Anterior cingulate cortex (tissue), 58 donors: ENCODE results near the gene VWF.
A peak's percentile ranks its signal among the peaks of the same experiment; 100 is the strongest.
"Not testable (repeated sequence)": the region's sequence is repeated elsewhere in the genome, so short reads cannot be mapped to it uniquely, and the experiment has no call there.

Experiments
- DNase-seq, 58 donors: peaks; one replicate each; lab custom pipeline; 2025; lab: John Stamatoyannopoulos, UW

The VWF gene

DNA sequence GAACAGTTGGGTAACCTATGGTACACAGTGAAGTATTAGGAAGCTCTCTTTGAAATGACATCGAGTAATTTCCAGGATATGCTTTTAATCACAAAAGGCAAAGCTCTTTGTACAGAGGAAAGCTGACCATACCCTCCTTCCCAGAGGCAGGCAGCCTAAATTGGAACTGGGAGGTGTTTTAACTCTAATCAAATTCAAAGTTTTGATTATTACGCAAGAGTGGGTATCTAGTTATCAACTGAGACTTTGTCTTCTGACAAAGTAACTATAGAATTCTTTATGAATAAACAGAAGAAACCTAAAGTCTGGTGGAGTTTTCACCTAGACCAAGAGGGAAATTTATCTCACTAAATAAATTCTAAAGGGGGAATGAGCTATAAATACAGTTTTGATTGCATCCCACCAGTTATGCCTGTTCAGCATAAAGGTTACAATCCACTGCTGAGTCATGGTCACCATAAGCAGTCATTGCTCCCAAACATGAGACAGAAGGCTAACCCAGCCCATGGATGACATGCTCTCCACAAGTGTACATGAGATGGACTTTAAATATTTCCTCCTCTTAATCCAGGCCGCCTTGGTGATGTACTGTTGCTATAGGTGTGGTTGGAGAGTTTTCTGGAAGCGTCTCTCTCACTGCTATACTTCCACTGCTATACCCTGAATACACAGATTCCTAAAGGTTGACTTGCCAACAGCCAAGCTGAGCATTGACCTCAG lies 113.7 kb downstream of the VWF start:
- not testable (repeated sequence) for DNase-seq

DNA sequence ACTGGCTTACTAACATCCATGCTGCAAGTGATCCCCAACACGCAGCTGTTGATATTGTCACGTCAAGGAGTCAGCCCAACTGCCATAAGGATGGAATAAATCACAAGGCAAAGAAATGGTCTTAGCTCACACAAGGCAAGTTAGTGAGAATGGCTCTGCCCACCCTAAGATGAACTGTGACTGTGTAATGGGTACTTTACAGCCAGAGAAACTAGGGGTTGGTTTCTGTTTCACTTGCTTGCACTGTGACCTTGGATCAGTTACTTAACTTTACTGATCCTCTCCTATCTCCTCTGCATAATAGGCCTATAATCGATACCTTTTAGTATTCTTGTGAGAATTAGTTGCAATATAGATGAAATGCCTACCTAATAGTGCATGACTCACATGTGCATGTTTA lies 127.2 kb downstream of the VWF start:
- no peak for DNase-seq

DNA sequence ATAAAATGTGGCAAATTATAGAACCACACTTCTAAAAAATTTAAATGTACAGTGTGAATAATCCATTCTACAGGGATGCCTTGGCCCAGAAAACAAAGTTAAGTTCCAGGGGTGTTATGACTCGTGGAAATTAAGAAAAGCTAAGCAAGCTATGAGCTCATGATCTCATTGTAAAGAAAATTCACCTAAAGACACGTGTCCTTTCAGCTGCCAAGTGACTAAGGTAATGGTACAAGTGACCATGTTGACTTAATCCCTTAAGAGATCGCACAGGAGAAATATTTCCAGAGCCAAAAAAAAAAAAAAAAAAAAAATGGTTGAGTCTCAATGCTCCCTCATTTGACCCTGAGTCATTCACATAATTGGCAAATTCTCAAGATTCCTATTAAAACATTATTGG lies 128.0 kb downstream of the VWF start:
- DNase-seq: no peak

DNA sequence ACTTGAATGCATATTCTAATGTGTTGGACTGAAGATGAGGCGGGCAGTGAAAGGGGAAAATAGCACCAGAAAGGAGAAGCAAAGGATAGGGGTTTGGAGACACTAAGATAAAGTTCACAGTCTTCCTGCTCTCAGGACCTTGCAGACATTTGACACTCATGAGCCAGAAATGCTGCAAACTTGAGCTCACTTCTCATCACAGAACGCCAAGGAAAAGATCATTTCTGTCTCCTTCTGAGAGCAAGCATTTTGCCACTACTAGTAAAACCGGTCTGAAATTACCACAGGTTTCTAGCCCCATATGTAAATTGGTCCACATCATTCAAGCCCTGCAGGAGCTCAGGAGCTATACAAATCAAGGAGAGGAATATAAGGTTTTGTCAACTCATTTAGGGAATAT lies 134.8 kb downstream of the VWF start:
- DNase-seq: no peak

DNA sequence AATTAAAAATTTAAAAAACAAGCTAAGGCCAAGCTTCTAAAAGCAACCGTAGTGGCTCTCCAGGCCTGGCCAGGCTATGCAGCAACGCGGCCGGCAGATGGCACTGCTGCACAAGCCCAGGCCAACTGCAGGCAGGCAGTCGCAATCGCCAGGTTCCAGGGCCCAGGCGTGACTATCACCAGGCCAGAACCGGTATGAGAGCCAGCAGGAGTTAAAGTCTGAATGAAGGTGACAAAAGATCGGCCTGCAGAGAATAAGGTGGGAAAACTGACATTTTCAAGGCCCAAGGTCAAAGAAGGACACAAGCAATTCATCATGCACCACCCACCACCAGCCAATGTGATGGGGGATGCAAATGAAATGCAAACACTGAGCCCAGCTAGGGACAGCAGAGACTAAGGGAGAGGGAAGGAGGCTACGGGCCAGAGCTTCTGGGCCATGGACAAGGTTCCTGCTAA lies 135.8 kb downstream of the VWF start:
- DNase-seq: peak in 56 of 58 donors; percentile 9 to 88 (median 58)

DNA sequence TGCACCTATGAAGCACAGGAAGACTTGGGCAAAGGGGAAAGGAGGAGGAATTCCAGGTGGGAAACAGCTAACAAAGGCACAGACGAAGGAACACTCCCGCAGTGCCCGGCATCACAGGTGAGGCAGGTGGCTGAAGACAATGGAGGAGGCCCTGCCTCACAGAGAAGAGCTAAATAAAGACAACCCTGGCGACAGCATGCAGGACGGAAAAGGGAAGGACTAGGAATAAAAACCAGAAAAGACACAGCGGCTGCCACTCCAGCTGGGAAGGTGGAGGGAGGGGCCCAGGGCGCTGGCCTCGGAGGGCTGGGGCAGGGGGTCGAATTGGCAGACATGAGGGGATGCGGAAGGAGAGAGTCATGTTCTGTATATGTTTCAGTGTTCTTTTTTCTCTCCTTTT lies 136.4 kb downstream of the VWF start:
- no peak for DNase-seq

DNA sequence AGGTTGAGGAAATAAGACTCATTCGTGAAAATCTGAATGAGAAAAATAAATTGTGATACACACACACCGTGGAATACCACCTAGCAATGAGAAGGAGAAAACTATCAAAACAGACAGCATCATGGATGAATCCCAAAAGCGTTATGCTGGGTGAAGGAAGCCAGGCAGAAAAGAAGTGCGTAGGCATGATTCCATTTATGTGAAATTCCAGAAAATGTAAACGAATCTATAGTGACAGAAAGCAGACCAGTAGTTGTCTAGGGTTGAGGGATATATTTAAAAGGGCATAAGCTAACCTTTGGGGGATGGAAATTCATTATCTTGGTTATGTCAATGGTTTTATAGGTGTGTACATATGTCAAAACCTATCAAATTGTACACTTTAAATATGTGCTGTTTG lies 136.9 kb downstream of the VWF start:
- DNase-seq: no peak

DNA sequence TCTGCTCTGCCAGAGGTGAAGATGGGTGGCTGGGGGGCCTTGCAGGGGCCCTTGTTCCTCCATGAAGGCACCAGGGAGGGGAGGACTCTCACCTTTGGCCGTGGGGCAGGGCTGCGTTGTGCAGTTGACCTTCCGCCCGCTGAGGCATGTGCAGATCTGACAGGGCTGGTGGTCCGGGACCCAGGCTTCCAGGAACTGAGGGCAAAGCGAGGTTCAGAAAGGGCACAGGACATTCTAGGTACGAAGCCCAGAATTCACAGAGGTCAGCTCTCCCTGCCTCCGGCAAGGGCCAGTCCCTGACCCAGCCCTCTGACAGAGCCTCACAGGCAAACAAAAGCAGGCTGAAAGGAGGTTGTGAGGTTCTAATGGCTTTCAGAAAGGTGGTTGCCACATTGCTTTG lies 139.0 kb downstream of the VWF start:
- no peak for DNase-seq

DNA sequence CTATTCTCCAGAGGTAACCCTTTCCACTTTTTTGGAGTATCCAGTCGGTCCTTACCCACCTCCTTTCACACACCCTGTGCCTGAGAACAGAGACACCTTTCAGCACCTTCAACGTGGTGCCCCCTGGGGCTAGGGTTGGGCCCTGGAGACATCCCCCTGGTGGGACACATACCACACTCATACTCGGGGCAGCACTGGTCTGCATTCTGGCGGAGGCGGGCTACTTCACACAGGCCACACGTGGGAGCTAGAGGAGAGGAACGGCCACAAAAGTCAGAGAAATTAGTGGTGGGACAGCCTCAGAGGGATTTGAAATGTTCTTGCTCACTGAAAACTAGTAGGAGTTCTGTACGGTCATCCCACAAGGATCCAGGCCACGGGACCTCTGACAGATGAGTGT lies 139.6 kb downstream of the VWF start:
- DNase-seq: no peak

DNA sequence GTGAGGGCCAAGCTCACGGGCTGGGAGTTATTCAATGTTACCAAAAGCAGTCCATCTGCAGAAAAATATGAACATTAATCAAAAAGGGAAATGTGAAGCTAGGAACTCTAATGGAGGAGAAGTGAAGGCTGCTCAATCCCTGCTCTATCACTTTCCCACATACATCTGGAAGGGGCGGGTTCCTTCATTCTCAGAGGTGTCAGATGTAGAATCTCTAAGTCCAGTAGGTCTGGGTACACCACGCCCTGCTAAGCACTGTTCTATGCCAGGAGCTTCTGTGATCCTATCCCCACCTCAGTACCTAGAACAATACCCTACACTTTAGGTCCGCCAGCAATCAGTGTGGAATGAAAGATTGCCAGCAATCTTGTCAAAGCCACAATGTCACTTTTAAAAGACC lies 142.4 kb downstream of the VWF start:
- no peak for DNase-seq

DNA sequence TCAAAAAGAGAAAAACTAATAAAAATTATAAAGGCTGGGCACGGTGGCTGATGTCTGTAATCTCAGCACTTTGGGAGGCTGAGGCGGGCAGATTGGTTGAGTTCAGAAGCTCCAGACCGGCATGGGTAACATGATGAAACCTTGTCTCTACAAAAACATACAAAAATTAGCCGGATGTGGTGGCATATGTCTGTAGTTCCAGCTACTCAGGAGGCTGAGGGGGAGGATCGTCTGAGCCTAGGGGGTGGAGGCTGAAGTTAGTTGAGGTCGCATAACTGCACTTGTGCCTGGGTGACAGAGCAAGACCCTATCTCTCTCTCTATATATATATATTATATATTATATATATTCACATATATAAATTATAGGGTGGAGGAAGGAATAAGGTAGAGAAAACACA lies 146.9 kb downstream of the VWF start:
- DNase-seq: no peak

DNA sequence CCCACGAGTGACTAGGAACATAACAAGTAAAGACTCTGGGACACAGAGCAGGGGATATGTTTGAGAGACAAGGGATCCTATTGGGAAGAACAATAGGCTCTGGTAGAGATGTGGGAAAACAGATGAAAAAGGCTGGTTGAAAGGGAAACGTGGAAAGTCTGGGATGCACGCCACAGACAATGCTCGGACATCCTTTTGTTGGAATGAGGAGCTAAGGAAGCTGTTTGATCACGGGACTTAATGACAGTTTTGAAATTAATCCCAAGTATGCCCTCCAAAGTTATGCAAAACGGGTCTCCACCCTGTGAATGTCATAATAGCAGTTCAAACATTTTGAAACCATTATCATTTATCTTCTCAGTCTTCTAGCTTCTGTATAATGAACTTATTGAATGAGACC lies 147.8 kb downstream of the VWF start:
- DNase-seq: no peak

DNA sequence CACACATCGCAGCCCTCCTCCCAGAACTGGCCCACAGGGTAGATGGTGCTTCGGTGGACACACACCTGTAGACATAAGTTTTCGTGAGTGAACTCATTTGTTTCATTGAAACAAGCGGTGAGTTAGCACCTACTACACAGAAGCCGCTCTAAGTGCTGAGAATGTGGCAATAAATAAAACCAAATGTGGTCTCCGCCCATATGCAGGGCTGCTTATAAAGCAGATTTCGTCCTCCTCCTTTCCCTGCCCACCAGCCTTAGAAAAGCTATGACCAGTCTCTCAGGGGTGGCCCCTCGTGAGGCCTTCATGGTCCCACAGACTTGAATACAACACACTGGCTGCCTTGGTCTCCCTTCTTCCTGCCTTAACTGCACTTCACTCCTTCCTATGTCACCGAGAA lies 148.3 kb downstream of the VWF start:
- no peak for DNase-seq

DNA sequence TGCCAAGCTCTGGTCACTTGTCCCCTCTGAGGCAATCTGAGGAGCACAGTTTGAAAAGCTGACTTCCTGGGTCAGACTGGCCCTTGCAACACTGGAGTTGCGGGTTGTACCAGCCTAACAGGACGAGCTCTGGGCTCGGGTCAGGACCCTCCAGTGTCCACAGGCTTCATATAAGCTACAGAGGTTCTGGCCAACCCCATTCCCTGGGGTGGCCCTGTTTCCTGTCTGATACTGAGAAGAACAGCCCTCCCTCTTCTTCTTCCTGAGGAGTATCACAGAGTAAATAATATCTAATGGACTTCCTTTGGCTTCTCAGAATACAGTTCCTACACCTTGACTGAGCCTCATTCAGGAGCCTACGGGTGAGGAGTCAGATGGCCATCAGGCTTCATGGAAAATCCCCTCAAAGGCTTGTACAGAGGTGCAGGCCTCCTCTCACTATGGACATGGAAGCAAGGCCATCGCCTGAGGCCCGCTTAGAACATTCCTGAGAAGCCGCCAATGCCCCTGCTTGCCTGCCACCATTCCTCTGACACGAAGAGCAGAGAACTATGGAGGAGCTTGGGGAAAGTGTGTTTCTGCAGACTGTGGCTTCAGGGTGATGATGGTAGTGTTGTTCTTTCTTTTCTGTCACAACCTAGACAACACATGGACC lies 150.9 kb downstream of the VWF start:
- DNase-seq: no peak

DNA sequence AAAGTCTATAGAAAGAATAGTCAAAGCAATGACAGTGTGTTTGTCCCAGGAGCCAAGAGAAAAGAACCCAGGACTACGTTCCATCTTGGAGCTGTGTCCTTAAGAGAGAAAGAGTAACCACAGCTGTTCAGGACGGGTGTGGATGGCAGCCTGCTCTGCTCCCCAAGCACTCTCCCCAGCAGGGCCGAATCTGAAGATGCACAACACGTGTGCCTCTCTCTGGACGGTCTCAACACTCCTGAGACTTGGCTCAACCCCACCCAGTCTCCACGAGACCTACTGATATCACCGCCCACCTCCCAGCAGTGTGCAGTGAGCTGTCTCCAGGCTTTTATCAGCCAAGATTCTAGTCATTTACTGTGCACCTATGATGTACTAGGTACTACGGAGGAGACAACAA lies 152.1 kb downstream of the VWF start:
- DNase-seq: no peak

DNA sequence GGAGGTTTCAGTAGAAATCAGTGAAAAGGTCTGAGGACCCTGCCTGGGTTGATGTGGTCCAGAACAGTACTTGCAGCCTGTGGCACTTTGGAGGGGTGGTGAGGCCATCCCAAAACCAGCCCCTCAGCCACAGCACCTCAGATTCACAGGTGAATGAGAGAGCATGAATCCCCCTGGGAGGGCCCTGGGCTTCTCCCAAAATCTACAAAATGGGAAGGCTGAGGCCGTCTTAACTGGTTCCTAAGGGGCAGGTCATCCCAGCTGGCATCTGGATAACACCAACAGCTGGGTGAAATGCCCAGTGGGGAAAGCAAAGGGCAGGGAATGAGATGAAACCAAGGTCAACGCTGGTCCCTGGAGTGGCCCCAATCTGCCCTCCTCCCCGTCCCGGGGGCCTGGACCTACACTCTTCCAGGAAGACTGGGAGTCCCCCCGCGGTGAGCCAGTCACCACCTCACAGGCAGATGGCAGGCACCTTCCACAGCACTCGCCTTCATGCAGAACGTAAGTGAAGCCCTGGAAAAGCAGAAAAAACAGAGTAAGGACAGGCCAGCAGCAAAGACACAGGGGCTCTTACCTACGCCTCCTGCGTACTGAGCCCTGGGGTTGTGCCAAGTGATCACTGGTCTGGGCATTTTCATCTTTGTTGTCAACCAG lies 153.1 kb downstream of the VWF start:
- DNase-seq: no peak

DNA sequence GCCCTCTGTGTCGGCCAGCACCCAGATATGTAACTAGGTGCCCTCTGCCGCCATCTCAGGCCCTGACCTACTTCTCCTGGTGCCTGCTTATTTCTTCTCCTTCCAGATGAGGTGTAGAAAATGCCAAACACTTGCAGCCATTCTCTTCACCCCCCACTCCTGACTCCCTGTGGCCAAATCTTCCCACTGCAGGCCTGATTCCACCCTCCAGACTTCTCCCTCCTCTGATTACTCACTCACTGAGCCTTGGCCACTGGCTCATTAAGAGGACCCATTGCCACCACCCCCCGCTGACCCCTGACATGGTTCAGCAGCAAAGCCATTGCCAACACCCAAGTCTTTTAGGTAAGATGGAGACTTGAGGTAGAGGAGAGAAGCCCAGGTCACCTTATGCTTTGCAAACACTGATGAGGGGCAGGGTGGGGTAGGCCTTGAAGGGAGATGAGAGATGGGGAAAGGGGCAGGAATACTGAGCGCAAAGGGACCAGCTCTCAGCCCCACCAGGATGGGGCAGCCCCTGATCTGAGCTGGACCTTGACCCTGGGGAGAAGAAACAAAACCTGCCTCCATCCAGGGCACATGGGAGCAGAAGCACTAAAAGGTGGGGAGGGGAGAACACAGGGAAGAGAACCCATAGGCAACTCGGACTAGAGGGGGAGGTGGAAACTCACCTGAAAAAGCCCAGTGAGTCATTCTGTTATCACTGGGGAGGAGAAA lies 154.3 kb downstream of the VWF start:
- no peak for DNase-seq

DNA sequence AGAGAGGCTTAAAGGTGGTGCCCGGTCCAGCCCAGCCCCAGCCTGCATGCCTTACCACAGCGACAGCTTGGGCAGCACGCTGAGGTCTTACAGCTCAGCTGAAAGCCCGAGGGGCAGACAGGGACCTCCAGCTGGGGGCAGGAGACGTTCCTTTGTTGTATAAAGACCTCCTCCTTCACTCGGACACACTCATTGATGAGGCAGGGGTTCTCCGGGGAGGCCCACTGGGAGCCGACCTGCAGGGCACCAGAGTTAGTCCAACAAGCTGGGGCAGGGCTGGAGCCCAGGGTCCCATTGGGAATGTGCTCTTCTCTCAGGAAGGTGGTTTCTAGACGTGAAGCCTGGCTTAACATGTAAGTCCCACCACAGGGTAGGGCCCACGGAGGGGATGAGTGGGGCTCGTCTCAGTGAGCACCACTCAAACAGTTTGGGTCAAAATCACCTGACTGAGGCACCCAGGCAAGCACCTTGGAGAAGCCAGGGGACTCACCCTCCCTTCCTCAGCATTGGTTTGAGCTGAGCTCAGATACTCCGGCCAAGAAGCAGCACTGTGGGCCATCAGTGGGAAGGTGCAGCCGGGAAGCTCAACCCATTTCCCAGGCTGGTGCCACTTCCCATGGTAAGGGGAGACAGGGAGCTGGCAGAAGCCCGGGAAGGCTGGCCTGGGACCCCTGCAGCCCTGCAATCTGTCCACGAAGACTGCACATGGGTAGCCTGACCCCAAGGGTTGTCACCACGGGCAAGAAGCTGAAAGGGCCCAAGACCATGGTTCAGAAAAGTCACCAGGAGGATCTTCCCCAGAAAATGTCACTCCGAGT lies 155.1 kb downstream of the VWF start:
- no peak for DNase-seq

DNA sequence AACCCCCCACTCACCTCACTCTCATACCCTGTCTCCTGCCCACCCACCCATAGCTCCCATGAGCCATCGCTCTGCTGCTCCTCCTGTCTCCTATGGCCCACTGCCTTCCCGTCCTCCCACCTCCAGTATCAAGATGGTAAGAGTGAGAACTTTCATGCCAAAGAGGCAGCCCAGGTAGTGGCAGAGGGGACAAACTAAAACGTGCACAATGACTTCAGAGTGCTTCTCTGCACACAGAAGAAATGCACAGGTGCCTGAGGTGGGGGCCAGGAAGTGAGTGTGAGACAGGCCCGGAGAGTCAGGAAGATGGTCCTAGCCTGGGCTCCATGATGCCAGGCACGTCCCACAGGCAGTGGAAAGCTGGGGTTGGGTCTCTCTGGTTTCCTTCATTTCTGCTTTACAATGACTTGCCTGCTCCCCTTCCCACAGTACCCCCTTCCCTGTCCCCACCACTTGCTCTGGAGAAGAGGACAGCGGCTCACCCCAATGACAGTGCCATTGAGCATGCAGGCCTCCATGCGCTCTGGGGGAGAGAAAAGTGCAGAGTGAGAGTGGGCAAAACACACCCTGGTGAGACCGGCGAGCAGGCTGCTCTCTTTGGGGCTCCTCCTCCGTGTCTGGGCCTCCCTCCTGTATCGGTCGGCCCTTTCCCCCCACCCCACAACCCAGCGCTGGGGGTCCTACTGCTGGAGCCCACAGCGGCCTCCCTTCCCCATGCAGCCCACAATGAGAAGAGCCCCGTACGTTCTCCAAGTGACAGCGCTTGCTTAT lies 156.6 kb downstream of the VWF start:
- no peak for DNase-seq
